Measurements from ENCODE around the gene TMEM221.
A peak's percentile ranks its signal among the peaks of the same experiment; 100 is the strongest.

TMEM221 gene

GRCh38 chr19:17404015-17404414 lies 44.5 kb downstream of the TMEM221 start:
- peak; percentile 31 for DNase-seq

- peak; percentile 56 for DNase-seq
These were observed 45.2 kb downstream of the TMEM221 start for GRCh38 chr19:17402982-17403855.

GRCh38 chr19:17401628-17402027 lies 46.8 kb downstream of the TMEM221 start:
- DNase-seq = no peak

- DNase-seq = no peak
These were observed 49.5 kb downstream of the TMEM221 start for GRCh38 chr19:17398902-17399527.

GRCh38 chr19:17394891-17395415 lies 53.5 kb downstream of the TMEM221 start:
- peak; percentile 63 for DNase-seq

- DNase-seq = no peak
These were observed 54.6 kb downstream of the TMEM221 start, which contains the start of gene CCDC194 for GRCh38 chr19:17393914-17394313. Gene CCDC194 (minus strand): TSS chr19:17394196. CDS start chr19:17394158, 38 bp downstream.

- no peak for DNase-seq
These were observed 55.5 kb downstream of the TMEM221 start for GRCh38 chr19:17393002-17393401.

- no peak for DNase-seq
These were observed 56.9 kb downstream of the TMEM221 start for GRCh38 chr19:17391371-17392151.

- peak; percentile 87 for DNase-seq
These were observed 57.6 kb downstream of the TMEM221 start for GRCh38 chr19:17390665-17391370.

- no peak for DNase-seq
These were observed 58.4 kb downstream of the TMEM221 start for GRCh38 chr19:17389957-17390664.

- no peak for DNase-seq
These were observed 59.2 kb downstream of the TMEM221 start for GRCh38 chr19:17389288-17389687.

- DNase-seq = peak; percentile 72
These were observed 62.4 kb downstream of the TMEM221 start for GRCh38 chr19:17385878-17386611.

All from activated CD4-positive, CD25-positive, alpha-beta regulatory T cell treated with anti-CD3 and anti-CD28 coated beads, Interleukin-2, amount 50 U/mL, for 72 hours (primary cell).